B cell (primary cell): ENCODE results near the gene MMP15. TPM values are rescaled to one million over a fixed set of nuclear protein-coding genes. Genes with fewer than 3 reads are reported as not detected.

ENCODE experiments used
- ATAC-seq: fragments of 200-7000 bp; cut with Tn5 transposase; one replicate; pipeline ENCODE4 v1.10.0; 2021; ENCODE audit warnings: low read depth, mild to moderate bottlenecking, moderate number of reproducible peaks, moderate library complexity
- CTCF ChIA-PET: fragments of 350-600 bp; sonication (Branson Sonifier 250); formaldehyde crosslinking; loops from one replicate; lab custom pipeline; 2021; ENCODE audit warnings: antibody characterized with exemption, inconsistent platforms; lab: Charles Lee
- POLR2A ChIA-PET: fragments of 350-600 bp; sonication (Branson Sonifier 250); formaldehyde crosslinking; loops from one replicate; lab custom pipeline; 2021; ENCODE audit warnings: antibody characterized with exemption; lab: Charles Lee
- DNase-seq: peaks from one replicate; pipeline ENCODE4 v3.0.0; 2013
- H2AFZ ChIP-seq: 2 replicates; pipeline ENCODE4 v1.6.1; 2012; ENCODE audit warnings: mild to moderate bottlenecking, low read depth, low read length; ENCODE audit not compliant: insufficient read depth, poor library complexity, severe bottlenecking
- H3K27ac ChIP-seq, 2 donors: 1 replicate in 1 of 2; 2 replicates in 1 of 2; pipeline ENCODE4 v1.5.1; 2012 to 2013; ENCODE audit warnings: low read length in 2 of 2, mild to moderate bottlenecking in 2 of 2, moderate library complexity in 1 of 2
- H3K27me3 ChIP-seq, 4 experiments: fragments of 200-600 bp in 1 of 4; sonication (generic) in 1 of 4; replicated peaks in 1 of 4; 1 replicate in 2 of 4; 2 replicates in 2 of 4; pipeline versions ENCODE4 v1.6.1 to v1.7.0; 2013 to 2016; ENCODE audit warnings: low read length in 3 of 4, mild to moderate bottlenecking in 2 of 4, mixed read lengths in 1 of 4, moderate library complexity in 1 of 4; ENCODE audit not compliant: insufficient read depth in 4 of 4, control insufficient read depth in 3 of 4; ENCODE audit errors: control extremely low read depth in 1 of 4
- H3K36me3 ChIP-seq, 2 experiments: replicated peaks in 1 of 2; 1 replicate in 1 of 2; 2 replicates in 1 of 2; pipeline versions ENCODE4 v1.6.1 to v1.7.1; 2013; ENCODE audit warnings: low read length in 1 of 2; ENCODE audit not compliant: insufficient read depth in 2 of 2, control insufficient read depth in 1 of 2; ENCODE audit errors: control extremely low read depth in 1 of 2, extremely low read depth in 1 of 2
- H3K4me1 ChIP-seq, 2 donors: fragments of 200-600 bp in 1 of 2; sonication (generic) in 1 of 2; 1 replicate in 1 of 2; 2 replicates in 1 of 2; pipeline versions ENCODE4 v1.5.1 to v1.6.1; 2013 to 2017; ENCODE audit warnings: low read length in 2 of 2; ENCODE audit not compliant: control insufficient read depth in 2 of 2, insufficient read depth in 2 of 2
- H3K4me2 ChIP-seq: replicated peaks from 2 replicates; pipeline ENCODE3; 2012; ENCODE audit warnings: mild to moderate bottlenecking, low read depth, low read length; ENCODE audit not compliant: poor library complexity, severe bottlenecking
- H3K4me3 ChIP-seq, 5 experiments: fragments of 200-600 bp in 1 of 5; sonication (generic) in 1 of 5; 1 replicate in 3 of 5; 2 replicates in 2 of 5; pipeline versions ENCODE4 v1.5.1 to v1.7.0; 2011 to 2016; ENCODE audit warnings: low read length in 4 of 5, mild to moderate bottlenecking in 4 of 5, low read depth in 2 of 5, control low read depth in 1 of 5, moderate library complexity in 1 of 5; ENCODE audit not compliant: insufficient read depth in 1 of 5; ENCODE audit errors: control extremely low read depth in 1 of 5, extremely low read depth in 1 of 5
- H3K79me2 ChIP-seq: fragments of 200-600 bp; sonication (generic); one replicate; pipeline ENCODE4 v1.6.0; 2016; ENCODE audit warnings: low read length; ENCODE audit not compliant: control insufficient read depth, insufficient read depth
- H3K9ac ChIP-seq: fragments of 200-600 bp; sonication (generic); 2 replicates; pipeline ENCODE4 v1.6.1; 2017; ENCODE audit warnings: mild to moderate bottlenecking, low read length, moderate library complexity
- H3K9me3 ChIP-seq, 3 donors: one replicate each; pipeline versions ENCODE4 v1.6.1 to v1.7.1; 2013; ENCODE audit warnings: low read length in 2 of 3; ENCODE audit not compliant: control insufficient read depth in 2 of 3, insufficient read depth in 1 of 3; ENCODE audit errors: control extremely low read depth in 1 of 3
- H4K20me1 ChIP-seq: 2 replicates; pipeline ENCODE4 v1.6.0; 2012; ENCODE audit warnings: mild to moderate bottlenecking, low read length; ENCODE audit not compliant: insufficient read depth, control insufficient read depth, poor library complexity, severe bottlenecking
- H3K27ac Mint-ChIP-seq: one replicate; pipeline ENCODE4 v1.8.0; 2021; ENCODE audit warnings: mixed read lengths
- H3K27me3 Mint-ChIP-seq: one replicate; pipeline ENCODE4 v1.8.0; 2021; ENCODE audit warnings: mixed read lengths
- H3K4me1 Mint-ChIP-seq: one replicate; pipeline ENCODE4 v1.8.0; 2021; ENCODE audit warnings: mixed read lengths
- H3K4me3 Mint-ChIP-seq: one replicate; pipeline ENCODE4 v1.8.0; 2021; ENCODE audit warnings: mixed read lengths
- H3K9me3 Mint-ChIP-seq: one replicate; pipeline ENCODE4 v1.8.0; 2022; ENCODE audit warnings: mixed read lengths; ENCODE audit not compliant: insufficient read depth
- EZH2 ChIP-seq: IDR thresholded peaks from 2 replicates; pipeline ENCODE4 v1.6.1; 2012; ENCODE audit warnings: borderline replicate concordance, low read depth, mild to moderate bottlenecking, moderate library complexity, low read length; ENCODE audit not compliant: insufficient read depth, poor library complexity, severe bottlenecking
- WGBS: methylation state at CpG from one replicate; pipeline ENCODE4 v1.1.5; 2013; ENCODE audit warnings: missing lambda C conversion rate; ENCODE audit not compliant: insufficient coverage; 5-methylcytosine and 5-hydroxymethylcytosine counted together
- intact Hi-C: fragments of 100-400 bp; cut with micrococcal nuclease; formaldehyde crosslinking; loops from one replicate; pipeline ENCODE4 v1.10.0; 2022
- polyA plus RNA-seq: library from polyadenylated mRNA; depleted of rRNA; stranded (reverse); fragments of >200 nt; gene quantifications from 2 replicates; pipeline ENCODE4 v1.2.3, GENCODE V29; 2012
- total RNA-seq, 2 donors: library from RNA; stranded (reverse); fragments of 120-200 nt in 1 of 2; gene quantifications; 1 replicate in 1 of 2; 2 replicates in 1 of 2; pipeline versions ENCODE4 v1.2.3 to v1.2.4, GENCODE V29; 2013 to 2022
- TF ChIP-seq, protein P1 (sequence below): fragments of 200-600 bp; IDR thresholded peaks from one replicate; pipeline ENCODE4 v1.8.0; 2022; ENCODE audit warnings: antibody characterized with exemption, mild to moderate bottlenecking

Gene MMP15
- total and polyA plus RNA-seq, 2 donors (not counting 1 experiment from before 2014, with no cell fraction given): not detected

GRCh38 chr16:58037365-58038057 lies 12.0 kb downstream of the MMP15 start:
- H2AFZ ChIP-seq: no peak overlapping the region
- H3K9ac ChIP-seq: no peak overlapping the region
- H3K36me3 ChIP-seq: no peaks in the 10 kb centered on the region
- H3K4me3 Mint-ChIP-seq: no peak overlapping the region
- H3K27ac Mint-ChIP-seq: no peak overlapping the region
- H3K79me2 ChIP-seq: no peaks in the 10 kb centered on the region
- H3K9me3 Mint-ChIP-seq: peaks cover 3% of the 10 kb centered on the region
- DNase-seq (no peak), ATAC-seq (no peak)
- no peak overlapping the region for H3K4me2 ChIP-seq
- WGBS: 98% methylated on average over 13 of the region's 16 CpGs
- no peaks in the 10 kb centered on the region for H3K27me3 Mint-ChIP-seq
- peaks cover 0 to 5% (median 0%) of the 10 kb centered on the region in 3 donors for H3K9me3 ChIP-seq
- no peak overlapping the region for H3K4me3 ChIP-seq
- ChIA-PET POLR2A (no interaction called here), CTCF (no interaction called here)
- no peaks in the 10 kb centered on the region for H3K27me3 ChIP-seq
- intact Hi-C loops: no loop called here
- H3K27ac ChIP-seq: no peak overlapping the region
- TF ChIP-seq, protein P1, sequence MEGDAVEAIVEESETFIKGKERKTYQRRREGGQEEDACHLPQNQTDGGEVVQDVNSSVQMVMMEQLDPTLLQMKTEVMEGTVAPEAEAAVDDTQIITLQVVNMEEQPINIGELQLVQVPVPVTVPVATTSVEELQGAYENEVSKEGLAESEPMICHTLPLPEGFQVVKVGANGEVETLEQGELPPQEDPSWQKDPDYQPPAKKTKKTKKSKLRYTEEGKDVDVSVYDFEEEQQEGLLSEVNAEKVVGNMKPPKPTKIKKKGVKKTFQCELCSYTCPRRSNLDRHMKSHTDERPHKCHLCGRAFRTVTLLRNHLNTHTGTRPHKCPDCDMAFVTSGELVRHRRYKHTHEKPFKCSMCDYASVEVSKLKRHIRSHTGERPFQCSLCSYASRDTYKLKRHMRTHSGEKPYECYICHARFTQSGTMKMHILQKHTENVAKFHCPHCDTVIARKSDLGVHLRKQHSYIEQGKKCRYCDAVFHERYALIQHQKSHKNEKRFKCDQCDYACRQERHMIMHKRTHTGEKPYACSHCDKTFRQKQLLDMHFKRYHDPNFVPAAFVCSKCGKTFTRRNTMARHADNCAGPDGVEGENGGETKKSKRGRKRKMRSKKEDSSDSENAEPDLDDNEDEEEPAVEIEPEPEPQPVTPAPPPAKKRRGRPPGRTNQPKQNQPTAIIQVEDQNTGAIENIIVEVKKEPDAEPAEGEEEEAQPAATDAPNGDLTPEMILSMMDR: no peak
- TF ChIP-seq EZH2: no peak
- no peaks in the 10 kb centered on the region for H3K4me1 Mint-ChIP-seq
- H4K20me1 ChIP-seq: no peaks in the 10 kb centered on the region
- no peaks in the 10 kb centered on the region for H3K4me1 ChIP-seq

DNA sequence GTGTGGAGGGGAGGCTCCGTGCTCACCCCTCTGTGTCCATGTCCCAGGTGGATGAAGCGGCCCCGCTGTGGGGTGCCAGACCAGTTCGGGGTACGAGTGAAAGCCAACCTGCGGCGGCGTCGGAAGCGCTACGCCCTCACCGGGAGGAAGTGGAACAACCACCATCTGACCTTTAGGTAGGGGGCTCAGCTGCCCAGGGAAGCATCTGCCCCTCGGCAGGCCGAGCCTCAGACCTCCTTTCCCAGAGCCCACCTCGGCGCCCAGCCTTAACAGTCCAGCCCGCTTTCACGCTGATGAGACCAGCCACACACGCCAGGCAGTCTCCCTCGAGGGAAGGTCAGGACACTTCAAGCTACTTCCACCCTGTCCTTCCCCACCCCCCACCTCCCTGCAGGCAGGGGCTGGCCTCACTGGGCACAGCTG lies 12.7 kb downstream of the MMP15 start:
- Mint-ChIP-seq H3K4me1 (no peaks in the 10 kb centered on the region), H3K4me3 (no peak overlapping the region), H3K27me3 (no peaks in the 10 kb centered on the region), H3K27ac (no peak overlapping the region), H3K9me3 (peaks cover 3% of the 10 kb centered on the region)
- H3K36me3 ChIP-seq: no peaks in the 10 kb centered on the region
- no peaks in the 10 kb centered on the region for H3K4me1 ChIP-seq
- ChIA-PET CTCF (no interaction called here), POLR2A (no interaction called here)
- H3K4me2 ChIP-seq: no peak overlapping the region
- intact Hi-C loops: no loop called here
- WGBS: 93% methylated on average over 19 of the region's 20 CpGs
- H3K9ac ChIP-seq: no peak overlapping the region
- no peaks in the 10 kb centered on the region for H3K27me3 ChIP-seq
- no peaks in the 10 kb centered on the region for H4K20me1 ChIP-seq
- TF ChIP-seq, protein P1: no peak
- TF ChIP-seq EZH2: no peak
- H3K79me2 ChIP-seq: no peaks in the 10 kb centered on the region
- no peak for DNase-seq
- no peak overlapping the region for H3K27ac ChIP-seq
- ATAC-seq: no peak
- H3K9me3 ChIP-seq: peaks cover 0 to 5% (median 0%) of the 10 kb centered on the region in 3 donors
- no peak overlapping the region for H2AFZ ChIP-seq
- no peak overlapping the region for H3K4me3 ChIP-seq
